ENCODE results near the gene GABBR2. TPM values are rescaled to one million over a fixed set of nuclear protein-coding genes. Genes with fewer than 3 reads are reported as not detected.

Gene GABBR2
- total and polyA plus RNA-seq, 12 donors = under 0.01 to 1.3 (median 0.45) TPM

- H3K4me1 ChIP-seq = no peaks in the 10 kb centered on the region
- H3K9me3 ChIP-seq = no peaks in the 10 kb centered on the region
- no peak overlapping the region for H3K4me3 ChIP-seq
- intact Hi-C loops (cut with DNase I) = no loop called here
- DNase-seq = no peak
- WGBS, 2 donors = 58 to 71% methylated on average over 7 of the region's 7 CpGs
- peaks cover 0 to 15% (median 0%) of the 10 kb centered on the region in 7 donors for H3K27me3 ChIP-seq
- H3K36me3 ChIP-seq = no peaks in the 10 kb centered on the region
- no peak for ATAC-seq
- no peak overlapping the region for H3K27ac ChIP-seq
- no peak for TF ChIP-seq CTCF (IDR thresholded peaks at IDR 0.05)
Measured at GRCh38 chr9:98596486-98596885, 112.2 kb downstream of the GABBR2 start.

- 79 to 84% methylated on average over 11 of the region's 11 CpGs for WGBS, 2 donors
- Histone ChIP-seq H3K27me3 (peaks cover 0 to 22% (median under 1%) of the 10 kb centered on the region in 7 donors), H3K27ac (no peak overlapping the region), H3K9me3 (no peaks in the 10 kb centered on the region), H3K4me3 (no peak overlapping the region), H3K4me1 (no peaks in the 10 kb centered on the region), H3K36me3 (no peaks in the 10 kb centered on the region)
- DNase-seq (no peak), ATAC-seq (no peak)
- intact Hi-C loops (cut with DNase I) = no loop called here
- no peak for TF ChIP-seq CTCF (IDR thresholded peaks at IDR 0.05)
Measured at GRCh38 chr9:98594546-98595160, 114.1 kb downstream of the GABBR2 start.

- H3K27ac ChIP-seq = no peak overlapping the region
- DNase-seq = no peak
- H3K4me1 ChIP-seq = no peaks in the 10 kb centered on the region
- intact Hi-C loops (cut with DNase I) = no loop called here
- WGBS, 2 donors = 77 to 79% methylated on average over 15 of the region's 15 CpGs
- no peaks in the 10 kb centered on the region for H3K9me3 ChIP-seq
- ATAC-seq = peak in 1 of 8 donors; percentile 34
- no peak for TF ChIP-seq CTCF (IDR thresholded peaks at IDR 0.05)
- no peaks in the 10 kb centered on the region for H3K36me3 ChIP-seq
- H3K4me3 ChIP-seq = no peak overlapping the region
- H3K27me3 ChIP-seq = peaks cover 0 to 25% (median 6%) of the 10 kb centered on the region in 7 donors
Measured at GRCh38 chr9:98593354-98594253, 115.1 kb downstream of the GABBR2 start.

- ATAC-seq (no peak), DNase-seq (no peak)
- peaks cover 0 to 32% (median 12%) of the 10 kb centered on the region in 7 donors for H3K27me3 ChIP-seq
- H3K4me3 ChIP-seq = no peak overlapping the region
- no peaks in the 10 kb centered on the region for H3K36me3 ChIP-seq
- H3K4me1 ChIP-seq = no peaks in the 10 kb centered on the region
- no peaks in the 10 kb centered on the region for H3K9me3 ChIP-seq
- intact Hi-C loops (cut with DNase I) = no loop called here
- WGBS, 2 donors = 87% methylated on average over 3 of the region's 3 CpGs
- TF ChIP-seq CTCF (IDR thresholded peaks at IDR 0.05) = no peak
- no peak overlapping the region for H3K27ac ChIP-seq
Measured at GRCh38 chr9:98591696-98592095, 117.0 kb downstream of the GABBR2 start.
